ENCODE data around the gene PSMD1. TPM values are rescaled to one million over a fixed set of nuclear protein-coding genes. Genes with fewer than 3 reads are reported as not detected.

The PSMD1 gene
- 10 to 100 TPM; 47.9 to 79.3 (median 61.9) TPM for total RNA-seq

DNA sequence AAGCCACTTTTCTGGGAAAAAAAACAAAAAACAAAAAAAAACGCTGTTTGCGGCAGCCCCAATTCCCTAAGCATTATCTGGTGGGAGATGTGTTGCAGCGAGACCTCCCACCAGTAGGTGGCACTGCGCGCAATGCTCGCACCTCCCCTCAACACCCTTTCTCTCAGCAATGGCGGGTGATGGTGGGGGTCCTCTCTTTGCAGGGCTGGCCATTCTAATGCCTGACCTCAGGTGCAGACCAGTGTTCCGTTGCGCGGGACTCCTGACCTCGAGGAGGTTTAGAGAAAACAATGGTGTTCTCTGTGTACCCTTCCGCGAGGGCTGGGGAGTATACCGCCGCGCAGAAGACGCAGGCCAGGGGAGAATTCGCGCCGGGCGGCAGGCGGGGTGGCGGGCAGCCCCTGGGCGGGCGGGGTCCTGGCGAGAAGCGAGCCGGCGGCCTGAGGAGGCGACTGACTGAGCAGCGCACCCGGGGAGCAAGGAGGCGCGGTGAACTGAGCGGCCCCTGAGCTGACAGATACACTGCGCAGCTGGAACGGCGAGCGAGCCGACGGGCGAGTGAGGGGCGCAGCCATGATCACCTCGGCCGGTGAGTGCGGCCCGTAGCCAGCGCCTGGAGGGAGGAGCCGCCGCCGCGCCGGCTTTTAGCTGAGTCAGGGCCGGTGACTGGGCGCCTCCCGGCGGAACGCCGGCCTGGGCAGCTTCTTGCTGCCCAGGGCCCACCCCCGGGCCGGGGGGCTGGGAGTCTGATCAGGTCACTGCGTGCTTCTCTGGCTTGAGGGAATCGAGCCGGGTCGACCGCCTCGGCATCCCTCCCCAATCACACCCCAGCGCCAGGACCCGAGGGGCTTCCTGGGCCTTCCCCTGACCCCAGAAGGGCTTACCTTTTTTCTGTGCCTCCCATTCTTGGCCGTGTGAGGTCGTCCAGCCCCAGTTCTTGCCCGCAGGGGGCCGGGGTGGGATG lies at the start of gene PSMD1:
TSS of gene PSMD1 (plus strand) at position 415 of the 964 bp plus-strand sequence. CDS start at position 574, 159 bp downstream.
- TF ChIP-seq, protein P1, sequence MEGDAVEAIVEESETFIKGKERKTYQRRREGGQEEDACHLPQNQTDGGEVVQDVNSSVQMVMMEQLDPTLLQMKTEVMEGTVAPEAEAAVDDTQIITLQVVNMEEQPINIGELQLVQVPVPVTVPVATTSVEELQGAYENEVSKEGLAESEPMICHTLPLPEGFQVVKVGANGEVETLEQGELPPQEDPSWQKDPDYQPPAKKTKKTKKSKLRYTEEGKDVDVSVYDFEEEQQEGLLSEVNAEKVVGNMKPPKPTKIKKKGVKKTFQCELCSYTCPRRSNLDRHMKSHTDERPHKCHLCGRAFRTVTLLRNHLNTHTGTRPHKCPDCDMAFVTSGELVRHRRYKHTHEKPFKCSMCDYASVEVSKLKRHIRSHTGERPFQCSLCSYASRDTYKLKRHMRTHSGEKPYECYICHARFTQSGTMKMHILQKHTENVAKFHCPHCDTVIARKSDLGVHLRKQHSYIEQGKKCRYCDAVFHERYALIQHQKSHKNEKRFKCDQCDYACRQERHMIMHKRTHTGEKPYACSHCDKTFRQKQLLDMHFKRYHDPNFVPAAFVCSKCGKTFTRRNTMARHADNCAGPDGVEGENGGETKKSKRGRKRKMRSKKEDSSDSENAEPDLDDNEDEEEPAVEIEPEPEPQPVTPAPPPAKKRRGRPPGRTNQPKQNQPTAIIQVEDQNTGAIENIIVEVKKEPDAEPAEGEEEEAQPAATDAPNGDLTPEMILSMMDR (IDR thresholded peaks at IDR 0.05), result peak; percentile 90 to 98 (median 96)
- TF ChIP-seq POLR2A (IDR thresholded peaks at IDR 0.05) (peak in 1 of 2 donors; percentile 24), EP300 (IDR thresholded peaks at IDR 0.05) (peak; percentile 42 to 85)
- WGBS, 2 donors, result 0% methylated on average over 30 to 62 of the region's 73 CpGs
- Histone ChIP-seq H3K9me3 (no peaks in the 10 kb centered on the region), H3K27ac (peak within 1 kb of the TSS; percentile 86 to 97 (median 92)), H3K4me1 (peaks cover 0 to 47% (median 24%) of the 10 kb centered on the region in 4 donors), H3K27me3 (no peaks in the 10 kb centered on the region), H3K4me3 (peak within 1 kb of the TSS; percentile 65 to 99 (median 86)), H3K36me3 (peaks cover 0 to 7% (median 0%) of the 10 kb centered on the region in 3 donors)
- peak; percentile 81 to 93 for DNase-seq (ENCODE audit: low spot score in 2 of 2)

DNA sequence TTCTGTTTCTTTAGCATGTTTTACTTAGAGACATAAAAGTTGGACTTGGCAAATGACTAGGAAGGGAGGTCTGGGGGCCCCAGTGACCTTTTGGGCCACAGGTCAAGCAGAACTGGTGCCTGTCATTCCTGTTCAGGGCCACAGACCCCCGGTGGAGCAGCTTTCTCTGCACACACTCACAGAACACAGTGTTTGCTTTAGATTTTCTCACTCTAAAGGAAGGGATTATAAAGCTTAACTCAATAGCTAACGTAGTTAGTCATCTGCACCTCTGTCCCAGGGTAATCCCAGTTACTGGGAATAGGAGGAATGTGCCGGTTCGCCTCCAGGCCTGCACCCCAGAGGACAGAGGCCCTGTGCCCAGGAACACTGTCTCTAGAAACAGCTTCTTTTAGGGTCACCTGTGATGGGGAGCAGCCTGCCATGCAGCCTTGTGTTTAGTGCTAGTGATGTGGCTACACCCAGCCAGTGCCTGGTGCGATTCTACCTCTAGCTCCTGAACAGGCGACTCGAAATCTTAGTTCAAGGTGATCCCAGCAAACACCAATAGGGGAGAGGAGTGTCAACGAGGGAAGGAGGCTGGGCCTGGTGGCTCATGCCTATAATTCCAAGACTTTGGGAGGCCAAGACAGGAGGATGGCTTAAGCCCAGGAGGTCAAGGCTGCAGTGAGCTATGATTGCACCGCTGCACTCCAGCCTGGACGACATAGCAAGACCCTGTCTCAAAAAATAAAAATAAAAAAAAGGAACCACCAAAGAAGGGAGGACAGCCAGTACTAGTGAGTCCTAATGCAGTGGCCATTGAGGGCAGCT lies 49.2 kb upstream of the PSMD1 start:
- Histone ChIP-seq H3K9me3 (no peaks in the 10 kb centered on the region), H3K27ac (no peak overlapping the region), H3K27me3 (no peaks in the 10 kb centered on the region), H3K4me1 (no peaks in the 10 kb centered on the region), H3K4me3 (no peak overlapping the region), H3K36me3 (no peaks in the 10 kb centered on the region)
- no peak for TF ChIP-seq EP300 (IDR thresholded peaks at IDR 0.05)
- DNase-seq (ENCODE audit: low spot score in 2 of 2), result no peak
- WGBS, 2 donors, result 58 to 70% methylated on average over 9 to 10 of the region's 10 CpGs

DNA sequence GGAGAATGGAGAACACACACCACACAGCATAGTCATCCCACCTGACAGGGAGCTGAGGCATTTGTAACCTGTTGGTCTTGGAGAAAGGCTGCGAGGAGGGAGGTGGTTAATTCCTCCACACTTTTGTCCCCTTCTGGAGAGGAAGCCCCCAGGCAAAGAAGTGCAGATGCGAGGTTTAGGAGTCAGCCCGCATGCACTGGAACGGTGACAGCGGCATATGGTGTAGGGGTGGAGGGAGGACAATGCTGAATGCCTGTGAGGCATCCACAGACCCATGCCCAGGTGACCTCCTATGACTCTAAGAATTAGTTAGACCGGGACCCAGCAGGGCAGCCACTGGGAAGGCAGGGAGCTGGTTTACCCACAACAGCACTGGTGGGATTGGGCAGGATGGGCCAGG lies 48.5 kb upstream of the PSMD1 start:
- Histone ChIP-seq H3K27ac (no peak overlapping the region), H3K4me1 (no peaks in the 10 kb centered on the region), H3K36me3 (no peaks in the 10 kb centered on the region), H3K4me3 (no peak overlapping the region), H3K9me3 (no peaks in the 10 kb centered on the region), H3K27me3 (no peaks in the 10 kb centered on the region)
- 75 to 80% methylated on average over 6 of the region's 6 CpGs for WGBS, 2 donors
- no peak for DNase-seq (ENCODE audit: low spot score in 2 of 2)
- TF ChIP-seq, protein P1 (IDR thresholded peaks at IDR 0.05), result no peak
- TF ChIP-seq POLR2A (IDR thresholded peaks at IDR 0.05), result no peak
- no peak for TF ChIP-seq EP300 (IDR thresholded peaks at IDR 0.05)

DNA sequence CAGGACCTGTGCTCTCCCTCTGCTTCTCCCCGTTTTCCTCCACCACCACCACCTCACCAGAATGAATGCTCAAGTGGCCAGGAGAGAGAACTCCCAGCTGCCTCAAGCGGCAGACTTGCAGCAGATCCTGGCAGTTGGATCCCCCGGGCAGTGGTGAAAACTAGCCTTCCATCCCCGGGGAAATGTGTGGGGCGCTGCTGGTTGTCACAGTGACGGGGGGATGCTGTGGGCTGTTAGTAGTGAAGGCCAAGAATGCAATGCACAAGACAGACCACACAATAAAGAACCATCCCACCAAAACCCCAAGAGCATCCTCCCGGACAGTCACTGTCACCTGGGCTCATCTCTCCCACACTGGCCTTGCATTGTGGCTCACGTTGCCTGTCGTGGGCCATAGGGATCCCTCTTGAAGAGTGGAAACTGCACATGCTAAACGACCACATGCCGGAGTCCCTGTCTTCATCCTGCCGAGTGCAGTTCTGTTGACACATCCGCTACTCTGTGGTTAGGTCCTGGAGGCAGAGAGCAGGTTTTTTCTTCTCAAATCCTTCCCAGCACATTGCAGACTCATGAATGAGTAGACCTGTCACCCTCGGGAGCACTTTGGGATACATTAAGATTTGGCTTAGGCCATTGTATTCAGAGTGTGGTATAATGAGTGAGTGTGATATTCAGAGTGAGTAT lies 47.3 kb upstream of the PSMD1 start:
- H3K9me3 ChIP-seq, result no peaks in the 10 kb centered on the region

More for the DNA sequence above, 47.3 kb upstream of the PSMD1 start:
- Histone ChIP-seq H3K4me1 (no peaks in the 10 kb centered on the region), H3K4me3 (no peak overlapping the region), H3K27me3 (peaks cover 0 to 1% of the 10 kb centered on the region in 2 donors), H3K36me3 (no peaks in the 10 kb centered on the region), H3K27ac (no peak overlapping the region)
- no peak for DNase-seq (ENCODE audit: low spot score in 2 of 2)
- TF ChIP-seq, protein P1 (IDR thresholded peaks at IDR 0.05), result no peak
- TF ChIP-seq EP300 (IDR thresholded peaks at IDR 0.05) (no peak), POLR2A (IDR thresholded peaks at IDR 0.05) (no peak)
- WGBS, 2 donors, result 61 to 71% methylated on average over 14 of the region's 14 CpGs
